SU-DHL-6 (cell line): ENCODE data around the gene RHOV.

ENCODE experiments used
- EZH2phosphoT487 ChIP-seq: fragments of 200-600 bp; sonication (generic), shearing (Covaris generic); conservative IDR thresholded peaks from 2 replicates; pipeline ENCODE4 v1.6.1; 2018; ENCODE audit warnings: mild to moderate bottlenecking, antibody characterized with exemption, low read length, moderate library complexity, mixed read lengths
- TF ChIP-seq, protein P1 (sequence below): fragments of 200-600 bp; sonication (generic); IDR thresholded peaks from one replicate; pipeline ENCODE4 v1.5.1; 2017; ENCODE audit warnings: antibody characterized with exemption, mild to moderate bottlenecking, low read length, moderate library complexity; ENCODE audit not compliant: insufficient read depth, poor library complexity, severe bottlenecking

- TF ChIP-seq, protein P1, sequence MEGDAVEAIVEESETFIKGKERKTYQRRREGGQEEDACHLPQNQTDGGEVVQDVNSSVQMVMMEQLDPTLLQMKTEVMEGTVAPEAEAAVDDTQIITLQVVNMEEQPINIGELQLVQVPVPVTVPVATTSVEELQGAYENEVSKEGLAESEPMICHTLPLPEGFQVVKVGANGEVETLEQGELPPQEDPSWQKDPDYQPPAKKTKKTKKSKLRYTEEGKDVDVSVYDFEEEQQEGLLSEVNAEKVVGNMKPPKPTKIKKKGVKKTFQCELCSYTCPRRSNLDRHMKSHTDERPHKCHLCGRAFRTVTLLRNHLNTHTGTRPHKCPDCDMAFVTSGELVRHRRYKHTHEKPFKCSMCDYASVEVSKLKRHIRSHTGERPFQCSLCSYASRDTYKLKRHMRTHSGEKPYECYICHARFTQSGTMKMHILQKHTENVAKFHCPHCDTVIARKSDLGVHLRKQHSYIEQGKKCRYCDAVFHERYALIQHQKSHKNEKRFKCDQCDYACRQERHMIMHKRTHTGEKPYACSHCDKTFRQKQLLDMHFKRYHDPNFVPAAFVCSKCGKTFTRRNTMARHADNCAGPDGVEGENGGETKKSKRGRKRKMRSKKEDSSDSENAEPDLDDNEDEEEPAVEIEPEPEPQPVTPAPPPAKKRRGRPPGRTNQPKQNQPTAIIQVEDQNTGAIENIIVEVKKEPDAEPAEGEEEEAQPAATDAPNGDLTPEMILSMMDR: no peak
- no peak for TF ChIP-seq EZH2phosphoT487
Measured at GRCh38 chr15:40836020-40836419, 38.0 kb downstream of the RHOV start.
